Measurements from ENCODE around the gene CENPP. TPM values are rescaled to one million over a fixed set of nuclear protein-coding genes. Genes with fewer than 3 reads are reported as not detected.

The CENPP gene
- total and polyA plus RNA-seq, 8 donors: 0.46 to 2.7 (median 1.9) TPM

- FAIRE-seq (no peak), DNase-seq (no peak), ATAC-seq (no peak)
- Histone ChIP-seq H3K27me3 (no peaks in the 10 kb centered on the region), H3K27ac (no peak overlapping the region), H3K9me3 (no peaks in the 10 kb centered on the region), H3K4me1 (no peaks in the 10 kb centered on the region), H3K4me3 (no peak overlapping the region), H3K36me3 (no peaks in the 10 kb centered on the region)
- TF ChIP-seq, protein P1, sequence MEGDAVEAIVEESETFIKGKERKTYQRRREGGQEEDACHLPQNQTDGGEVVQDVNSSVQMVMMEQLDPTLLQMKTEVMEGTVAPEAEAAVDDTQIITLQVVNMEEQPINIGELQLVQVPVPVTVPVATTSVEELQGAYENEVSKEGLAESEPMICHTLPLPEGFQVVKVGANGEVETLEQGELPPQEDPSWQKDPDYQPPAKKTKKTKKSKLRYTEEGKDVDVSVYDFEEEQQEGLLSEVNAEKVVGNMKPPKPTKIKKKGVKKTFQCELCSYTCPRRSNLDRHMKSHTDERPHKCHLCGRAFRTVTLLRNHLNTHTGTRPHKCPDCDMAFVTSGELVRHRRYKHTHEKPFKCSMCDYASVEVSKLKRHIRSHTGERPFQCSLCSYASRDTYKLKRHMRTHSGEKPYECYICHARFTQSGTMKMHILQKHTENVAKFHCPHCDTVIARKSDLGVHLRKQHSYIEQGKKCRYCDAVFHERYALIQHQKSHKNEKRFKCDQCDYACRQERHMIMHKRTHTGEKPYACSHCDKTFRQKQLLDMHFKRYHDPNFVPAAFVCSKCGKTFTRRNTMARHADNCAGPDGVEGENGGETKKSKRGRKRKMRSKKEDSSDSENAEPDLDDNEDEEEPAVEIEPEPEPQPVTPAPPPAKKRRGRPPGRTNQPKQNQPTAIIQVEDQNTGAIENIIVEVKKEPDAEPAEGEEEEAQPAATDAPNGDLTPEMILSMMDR (IDR thresholded peaks at IDR 0.05): no peak
- intact Hi-C loops (cut with DNase I): no loop called here
- WGBS, 2 donors: 76 to 83% methylated on average over 5 of the region's 5 CpGs
Observed at GRCh38 chr9:92432350-92432749, 106.6 kb downstream of the CENPP start.

DNA sequence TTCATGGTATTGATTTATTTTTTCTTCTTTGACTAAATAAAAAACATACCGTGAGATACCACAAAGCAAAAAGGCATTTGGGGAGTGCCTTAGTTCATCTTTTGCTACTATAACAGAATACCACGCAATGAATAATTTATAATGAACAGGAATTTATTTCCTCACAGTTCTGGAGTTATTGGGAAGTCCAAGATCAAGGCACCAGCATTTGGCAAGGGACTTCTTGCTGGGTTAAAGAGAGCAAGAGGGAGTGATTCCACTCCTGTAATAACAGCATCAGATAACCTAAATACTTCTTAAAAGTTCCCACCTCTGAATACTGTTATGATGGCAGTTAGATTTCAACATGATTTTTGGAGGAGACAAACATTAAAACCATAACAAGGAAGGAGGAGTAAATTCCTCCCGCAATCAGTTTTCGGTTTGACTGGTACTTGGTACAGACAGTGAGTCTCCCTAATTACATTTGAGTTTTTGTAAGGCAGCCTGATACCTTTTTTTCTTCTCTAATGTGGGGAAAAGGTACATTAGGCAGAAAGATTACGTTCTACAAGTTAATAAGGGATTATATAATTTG is 107.3 kb downstream of the CENPP start:
- FAIRE-seq (no peak), ATAC-seq (no peak), DNase-seq (no peak)
- WGBS, 2 donors: 88 to 92% methylated on average over 5 of the region's 5 CpGs
- no peaks in the 10 kb centered on the region for H3K9me3 ChIP-seq
- H3K4me1 ChIP-seq: no peaks in the 10 kb centered on the region
- H3K27me3 ChIP-seq: no peaks in the 10 kb centered on the region
- intact Hi-C loops (cut with DNase I): no loop called here
- no peaks in the 10 kb centered on the region for H3K36me3 ChIP-seq
- TF ChIP-seq, protein P1 (IDR thresholded peaks at IDR 0.05): no peak
- no peak overlapping the region for H3K4me3 ChIP-seq
- no peak overlapping the region for H3K27ac ChIP-seq

- 96 to 98% methylated on average over 1 of the region's 1 CpG for WGBS, 2 donors
- Histone ChIP-seq H3K4me1 (no peaks in the 10 kb centered on the region), H3K27ac (no peak overlapping the region), H3K36me3 (no peaks in the 10 kb centered on the region), H3K4me3 (no peak overlapping the region), H3K9me3 (no peaks in the 10 kb centered on the region), H3K27me3 (no peaks in the 10 kb centered on the region)
- TF ChIP-seq, protein P1 (IDR thresholded peaks at IDR 0.05): no peak
- DNase-seq: no peak
- intact Hi-C loops (cut with DNase I): no loop called here
- FAIRE-seq: no peak
- ATAC-seq: no peak
Observed at GRCh38 chr9:92435263-92435662, 109.5 kb downstream of the CENPP start.

DNA sequence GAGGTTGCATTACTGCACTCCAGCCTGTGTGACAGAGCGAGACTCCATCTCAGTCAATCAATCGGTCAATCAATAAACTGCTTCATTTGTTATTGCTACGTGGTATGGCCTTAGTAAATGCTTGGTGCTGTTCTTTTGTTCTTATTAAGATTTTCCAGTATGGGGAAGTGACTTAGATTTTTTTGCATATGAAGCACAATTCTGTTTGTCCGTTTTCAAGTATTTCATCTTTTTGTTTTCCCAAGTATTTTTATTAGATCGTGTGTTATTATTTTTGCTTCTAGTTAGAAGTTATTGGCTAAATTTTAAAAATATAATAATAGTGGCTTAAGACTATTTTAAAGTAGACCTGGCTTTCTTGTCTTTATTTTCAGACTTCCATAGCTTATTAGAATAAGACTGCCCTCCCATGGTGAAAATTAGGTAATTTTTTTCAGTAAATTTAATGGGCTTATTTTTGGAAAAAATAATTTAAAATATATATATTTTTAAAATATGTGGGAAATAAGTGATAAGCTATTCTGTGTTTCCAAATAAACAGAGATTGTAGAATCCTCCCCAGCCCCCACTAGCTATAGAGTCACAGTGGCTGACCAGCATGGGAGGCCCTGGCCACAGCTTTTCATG is 113.3 kb downstream of the CENPP start:
- FAIRE-seq (peak; percentile 97), ATAC-seq (no peak), DNase-seq (no peak)
- no peak overlapping the region for H3K4me3 ChIP-seq
- intact Hi-C loops (cut with DNase I): no loop called here
- no peaks in the 10 kb centered on the region for H3K9me3 ChIP-seq
- 78 to 85% methylated on average over 5 of the region's 5 CpGs for WGBS, 2 donors
- no peaks in the 10 kb centered on the region for H3K4me1 ChIP-seq
- no peaks in the 10 kb centered on the region for H3K27me3 ChIP-seq
- TF ChIP-seq, protein P1 (IDR thresholded peaks at IDR 0.05): no peak
- H3K27ac ChIP-seq: no peak overlapping the region
- no peaks in the 10 kb centered on the region for H3K36me3 ChIP-seq
